NK-92 (cell line): ENCODE data around the gene LRP3.
"Not testable (repeated sequence)": the region's sequence is repeated elsewhere in the genome, so short reads cannot be mapped to it uniquely, and the experiment has no call there.

Source experiments
- DNase-seq: peaks from one replicate; lab custom pipeline; 2025; ENCODE audit not compliant: unreplicated experiment; lab: John Stamatoyannopoulos, UW

LRP3 gene

GRCh38 chr19:33215438-33216197 is 21.5 kb downstream of the LRP3 start:
- no peak for DNase-seq

GRCh38 chr19:33216198-33216830 is 22.2 kb downstream of the LRP3 start:
- no peak for DNase-seq

- DNase-seq: no peak
These were observed 23.8 kb downstream of the LRP3 start for GRCh38 chr19:33217881-33218280.

- no peak for DNase-seq
These were observed 25.2 kb downstream of the LRP3 start for GRCh38 chr19:33219261-33219815.

GRCh38 chr19:33220115-33220514 is 26.0 kb downstream of the LRP3 start:
- no peak for DNase-seq

- no peak for DNase-seq
These were observed 26.6 kb downstream of the LRP3 start for GRCh38 chr19:33220735-33221134.

GRCh38 chr19:33221638-33222037 is 27.5 kb downstream of the LRP3 start:
- DNase-seq: no peak

- DNase-seq: not testable (repeated sequence)
These were observed 28.1 kb downstream of the LRP3 start for GRCh38 chr19:33222255-33222654.

GRCh38 chr19:33224694-33225457 is 30.7 kb downstream of the LRP3 start:
- no peak for DNase-seq

GRCh38 chr19:33225458-33225926 is 31.4 kb downstream of the LRP3 start, which contains the start of gene SLC7A10:
TSS of gene SLC7A10 (minus strand) at chr19:33225850. CDS start at chr19:33225703, 147 bp downstream.
- DNase-seq: no peak

GRCh38 chr19:33226550-33227241 is 32.6 kb downstream of the LRP3 start:
- DNase-seq: no peak

GRCh38 chr19:33227242-33227650 is 33.1 kb downstream of the LRP3 start:
- DNase-seq: no peak

- DNase-seq: no peak
These were observed 33.9 kb downstream of the LRP3 start for GRCh38 chr19:33227870-33228599.

GRCh38 chr19:33229962-33230361 is 35.8 kb downstream of the LRP3 start:
- no peak for DNase-seq

GRCh38 chr19:33231511-33231910 is 37.4 kb downstream of the LRP3 start:
- no peak for DNase-seq

GRCh38 chr19:33232656-33233055 is 38.5 kb downstream of the LRP3 start:
- DNase-seq: no peak

GRCh38 chr19:33233056-33233873 is 39.1 kb downstream of the LRP3 start:
- DNase-seq: no peak

- DNase-seq: no peak
These were observed 40.0 kb downstream of the LRP3 start for GRCh38 chr19:33234092-33234491.

- DNase-seq: no peak
These were observed 40.6 kb downstream of the LRP3 start for GRCh38 chr19:33234736-33235135.
